DOHH2 (cell line): ENCODE results near the gene STOM.

Experiments used
- H3F3A ChIP-seq: fragments of 200-600 bp; sonication (generic), shearing (Covaris generic); 2 replicates; pipeline ENCODE4 v1.6.0; 2016; ENCODE audit warnings: antibody characterized with exemption, mild to moderate bottlenecking; ENCODE audit not compliant: control insufficient read depth, insufficient read depth
- H3K27ac ChIP-seq: fragments of 200-600 bp; sonication (generic); 2 replicates; pipeline ENCODE4 v1.5.1; 2014; ENCODE audit warnings: low read depth, mild to moderate bottlenecking, low read length, moderate library complexity
- H3K27me3 ChIP-seq: fragments of 200-600 bp; sonication (generic); 2 replicates; pipeline ENCODE4 v1.6.1; 2014; ENCODE audit warnings: mild to moderate bottlenecking, low read length, mixed read lengths; ENCODE audit not compliant: control insufficient read depth
- H3K36me3 ChIP-seq: fragments of 200-600 bp; sonication (generic); 2 replicates; pipeline ENCODE4 v1.6.1; 2014; ENCODE audit warnings: mild to moderate bottlenecking, low read length, moderate library complexity, mixed read lengths; ENCODE audit not compliant: control insufficient read depth
- H3K4me1 ChIP-seq: fragments of 200-600 bp; sonication (generic); 2 replicates; pipeline ENCODE4 v1.6.1; 2014; ENCODE audit warnings: mild to moderate bottlenecking, low read length, mixed read lengths; ENCODE audit not compliant: control insufficient read depth
- H3K4me2 ChIP-seq: fragments of 200-600 bp; sonication (generic); 2 replicates; pipeline ENCODE4 v1.6.0; 2014; ENCODE audit warnings: mild to moderate bottlenecking, low read length, moderate library complexity
- H3K4me3 ChIP-seq: fragments of 200-600 bp; sonication (generic); 2 replicates; pipeline ENCODE4 v1.5.1; 2014; ENCODE audit warnings: mild to moderate bottlenecking, low read length, mixed read lengths
- H3K79me2 ChIP-seq: fragments of 200-600 bp; sonication (generic); 2 replicates; pipeline ENCODE4 v1.6.1; 2014; ENCODE audit warnings: mild to moderate bottlenecking, low read length, mixed read lengths; ENCODE audit not compliant: control insufficient read depth
- H3K9me2 ChIP-seq: fragments of 200-600 bp; sonication (generic); replicated peaks from 2 replicates; pipeline ENCODE4 v1.6.1; 2014; ENCODE audit warnings: mild to moderate bottlenecking, low read length, mixed read lengths; ENCODE audit not compliant: control insufficient read depth
- H3K9me3 ChIP-seq: fragments of 200-600 bp; sonication (generic); 2 replicates; pipeline ENCODE4 v1.6.1; 2014; ENCODE audit warnings: antibody characterized with exemption, low read length, mixed read lengths; ENCODE audit not compliant: control insufficient read depth, insufficient read depth
- H4K20me1 ChIP-seq: fragments of 200-600 bp; sonication (generic); 2 replicates; pipeline ENCODE4 v1.6.0; 2014; ENCODE audit warnings: low read depth, mild to moderate bottlenecking, antibody characterized with exemption, low read length, moderate library complexity; ENCODE audit not compliant: control insufficient read depth, insufficient read depth
- EZH2phosphoT487 ChIP-seq: fragments of 200-600 bp; sonication (generic); IDR thresholded peaks from 2 replicates; pipeline ENCODE4 v1.6.1; 2017; ENCODE audit warnings: borderline replicate concordance, mild to moderate bottlenecking, antibody characterized with exemption, low read length, moderate library complexity, mixed read lengths
- TF ChIP-seq, protein P1 (sequence below): fragments of 200-600 bp; sonication (generic); IDR thresholded peaks from one replicate; pipeline ENCODE4 v1.5.1; 2014; ENCODE audit warnings: antibody characterized with exemption, mild to moderate bottlenecking, low read depth, low read length; ENCODE audit not compliant: poor library complexity, severe bottlenecking

Gene STOM

DNA sequence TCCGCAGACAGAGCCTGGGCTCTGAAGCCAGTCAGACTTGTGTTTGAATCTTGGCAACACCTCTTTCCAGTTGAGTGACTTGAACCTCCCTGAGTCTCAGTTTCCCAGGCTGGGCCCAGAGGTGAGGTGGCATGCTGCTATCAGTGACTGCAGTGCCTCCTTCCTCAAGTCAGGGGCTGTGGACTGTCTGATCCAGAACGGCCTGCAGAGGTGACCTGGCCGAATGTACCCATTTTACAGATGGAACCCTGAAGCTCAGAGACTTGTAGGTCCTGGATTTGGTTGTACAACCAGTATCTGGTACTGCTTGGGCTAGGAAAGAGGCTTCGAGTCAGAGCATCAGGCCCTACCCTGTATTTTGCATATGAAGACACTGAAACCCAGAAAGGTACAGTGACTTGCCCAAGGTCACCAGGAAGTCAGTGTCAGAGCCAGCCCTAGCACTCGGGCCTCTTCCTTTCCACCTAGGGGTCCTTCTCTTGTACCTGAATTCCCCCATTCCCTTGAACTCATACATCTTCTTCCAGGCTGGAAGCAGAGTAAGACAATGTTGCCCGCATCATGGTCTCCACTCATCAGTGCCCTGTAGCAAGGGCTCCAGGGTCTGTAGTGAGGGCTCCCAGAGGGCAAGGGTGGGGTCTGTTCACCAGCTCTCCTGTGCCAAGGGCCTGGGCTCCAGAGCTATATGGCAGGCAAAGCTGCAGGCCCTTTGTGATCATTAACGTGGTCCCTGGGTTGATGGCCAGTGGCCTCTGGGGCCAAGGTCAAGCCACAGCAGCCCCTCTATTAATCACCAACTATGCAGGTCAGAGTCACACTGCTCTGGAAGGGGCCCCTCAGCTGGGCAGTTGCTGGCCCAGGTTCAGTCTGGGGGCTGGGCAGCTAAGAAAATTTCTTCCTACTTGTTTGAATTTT is 73.6 kb downstream of the STOM start:
- no peak for TF ChIP-seq EZH2phosphoT487
- TF ChIP-seq, protein P1, sequence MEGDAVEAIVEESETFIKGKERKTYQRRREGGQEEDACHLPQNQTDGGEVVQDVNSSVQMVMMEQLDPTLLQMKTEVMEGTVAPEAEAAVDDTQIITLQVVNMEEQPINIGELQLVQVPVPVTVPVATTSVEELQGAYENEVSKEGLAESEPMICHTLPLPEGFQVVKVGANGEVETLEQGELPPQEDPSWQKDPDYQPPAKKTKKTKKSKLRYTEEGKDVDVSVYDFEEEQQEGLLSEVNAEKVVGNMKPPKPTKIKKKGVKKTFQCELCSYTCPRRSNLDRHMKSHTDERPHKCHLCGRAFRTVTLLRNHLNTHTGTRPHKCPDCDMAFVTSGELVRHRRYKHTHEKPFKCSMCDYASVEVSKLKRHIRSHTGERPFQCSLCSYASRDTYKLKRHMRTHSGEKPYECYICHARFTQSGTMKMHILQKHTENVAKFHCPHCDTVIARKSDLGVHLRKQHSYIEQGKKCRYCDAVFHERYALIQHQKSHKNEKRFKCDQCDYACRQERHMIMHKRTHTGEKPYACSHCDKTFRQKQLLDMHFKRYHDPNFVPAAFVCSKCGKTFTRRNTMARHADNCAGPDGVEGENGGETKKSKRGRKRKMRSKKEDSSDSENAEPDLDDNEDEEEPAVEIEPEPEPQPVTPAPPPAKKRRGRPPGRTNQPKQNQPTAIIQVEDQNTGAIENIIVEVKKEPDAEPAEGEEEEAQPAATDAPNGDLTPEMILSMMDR, result no peak
- H3K4me3 ChIP-seq, result no peak overlapping the region
- no peaks in the 10 kb centered on the region for H3K9me3 ChIP-seq
- peaks cover 14% of the 10 kb centered on the region for H3K27me3 ChIP-seq
- H3K79me2 ChIP-seq, result no peaks in the 10 kb centered on the region
- H3F3A ChIP-seq, result no peaks in the 10 kb centered on the region
- H3K9me2 ChIP-seq, result no peaks in the 10 kb centered on the region
- peaks cover 15% of the 10 kb centered on the region for H3K4me1 ChIP-seq
- no peaks in the 10 kb centered on the region for H4K20me1 ChIP-seq
- no peaks in the 10 kb centered on the region for H3K36me3 ChIP-seq
- H3K27ac ChIP-seq, result no peak overlapping the region
- no peak overlapping the region for H3K4me2 ChIP-seq

DNA sequence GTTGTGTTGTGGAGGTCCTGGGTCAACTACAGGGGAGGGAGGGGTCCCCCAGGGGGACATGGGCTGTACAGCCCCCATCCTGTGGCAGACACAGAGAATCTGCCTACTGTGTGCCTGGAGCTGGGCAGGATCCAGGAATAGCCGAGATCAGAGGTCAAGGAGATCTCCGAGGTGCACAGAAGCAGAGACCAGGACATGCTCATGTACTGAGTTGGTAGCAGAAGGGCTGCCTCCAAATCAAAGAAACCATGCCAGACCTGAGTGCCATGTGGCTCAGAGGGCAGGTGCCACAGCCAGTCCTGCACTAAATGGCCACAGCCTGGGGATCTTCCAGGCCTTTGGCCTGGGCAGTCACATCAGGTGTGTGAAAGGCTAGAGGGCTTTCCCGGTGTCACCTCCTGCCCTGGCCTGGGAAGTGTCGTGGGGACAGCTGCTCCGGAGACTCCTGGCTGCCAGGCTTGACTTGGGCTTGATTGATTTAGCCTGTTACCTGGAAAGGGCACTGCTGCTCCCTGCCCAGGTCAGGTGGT is 74.3 kb downstream of the STOM start:
- H3K79me2 ChIP-seq, result no peaks in the 10 kb centered on the region
- H3K4me1 ChIP-seq, result peaks cover 15% of the 10 kb centered on the region
- H3K27ac ChIP-seq, result no peak overlapping the region
- H3K4me2 ChIP-seq, result no peak overlapping the region
- TF ChIP-seq EZH2phosphoT487, result no peak
- TF ChIP-seq, protein P1, result no peak
- no peak overlapping the region for H3K4me3 ChIP-seq
- no peaks in the 10 kb centered on the region for H3F3A ChIP-seq
- H3K27me3 ChIP-seq, result peaks cover 14% of the 10 kb centered on the region
- H3K9me2 ChIP-seq, result no peaks in the 10 kb centered on the region
- H3K36me3 ChIP-seq, result no peaks in the 10 kb centered on the region
- no peaks in the 10 kb centered on the region for H3K9me3 ChIP-seq
- no peaks in the 10 kb centered on the region for H4K20me1 ChIP-seq

DNA sequence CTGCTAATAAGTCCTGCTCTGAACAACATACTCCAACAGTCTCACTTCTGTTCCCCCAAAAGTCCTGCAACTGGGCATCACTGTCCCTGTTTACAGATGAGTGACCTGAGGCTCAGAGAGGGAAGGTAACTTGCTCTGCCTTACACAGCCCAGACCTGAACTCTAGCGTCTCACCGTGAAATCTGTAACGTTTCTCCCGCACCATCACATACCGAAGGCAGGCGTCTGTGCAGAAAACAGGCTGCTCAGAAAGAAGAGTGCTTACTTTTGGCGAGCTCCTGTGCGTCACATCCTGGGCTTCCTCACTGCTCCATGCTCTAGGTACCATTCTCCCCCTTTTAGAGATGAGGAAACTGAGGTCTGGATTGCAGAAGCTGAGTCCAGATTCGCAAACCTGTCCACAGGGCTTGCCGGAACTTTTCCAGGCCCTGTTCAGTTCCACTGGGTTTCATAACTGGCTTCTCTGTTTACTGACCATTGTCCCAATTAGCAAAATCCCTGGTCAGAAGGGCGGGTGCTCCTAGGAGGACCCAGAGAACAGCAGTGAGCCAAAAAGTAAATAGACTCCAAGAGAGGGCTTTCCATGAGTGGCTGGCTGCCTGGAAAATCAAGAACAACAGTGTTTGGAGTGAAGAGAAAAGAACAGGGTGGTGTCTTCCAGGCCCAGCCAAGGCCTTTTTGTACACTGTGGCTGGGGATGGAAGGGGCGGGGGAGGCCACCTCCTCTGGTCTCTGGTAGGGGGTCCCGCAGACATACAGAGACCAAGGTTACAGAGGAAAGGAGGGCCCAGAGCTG is 75.0 kb downstream of the STOM start:
- Histone ChIP-seq H3K9me2 (no peaks in the 10 kb centered on the region), H3K4me2 (no peak overlapping the region), H3K27me3 (peaks cover 7% of the 10 kb centered on the region), H3K4me3 (no peak overlapping the region), H3K4me1 (peaks cover 12% of the 10 kb centered on the region), H3K27ac (no peak overlapping the region), H3K36me3 (no peaks in the 10 kb centered on the region), H4K20me1 (no peaks in the 10 kb centered on the region), H3F3A (no peaks in the 10 kb centered on the region), H3K9me3 (no peaks in the 10 kb centered on the region), H3K79me2 (no peaks in the 10 kb centered on the region)
- TF ChIP-seq, protein P1, result no peak
- no peak for TF ChIP-seq EZH2phosphoT487
